DMS114 treated with DMSO at 0.1 percent for 48 hours (cell line): ENCODE data around the gene DMRTB1.

Source experiments
- DNase-seq: peaks from one replicate; lab custom pipeline; 2025; ENCODE audit not compliant: unreplicated experiment; lab: John Stamatoyannopoulos, UW

DMRTB1 gene

DNA sequence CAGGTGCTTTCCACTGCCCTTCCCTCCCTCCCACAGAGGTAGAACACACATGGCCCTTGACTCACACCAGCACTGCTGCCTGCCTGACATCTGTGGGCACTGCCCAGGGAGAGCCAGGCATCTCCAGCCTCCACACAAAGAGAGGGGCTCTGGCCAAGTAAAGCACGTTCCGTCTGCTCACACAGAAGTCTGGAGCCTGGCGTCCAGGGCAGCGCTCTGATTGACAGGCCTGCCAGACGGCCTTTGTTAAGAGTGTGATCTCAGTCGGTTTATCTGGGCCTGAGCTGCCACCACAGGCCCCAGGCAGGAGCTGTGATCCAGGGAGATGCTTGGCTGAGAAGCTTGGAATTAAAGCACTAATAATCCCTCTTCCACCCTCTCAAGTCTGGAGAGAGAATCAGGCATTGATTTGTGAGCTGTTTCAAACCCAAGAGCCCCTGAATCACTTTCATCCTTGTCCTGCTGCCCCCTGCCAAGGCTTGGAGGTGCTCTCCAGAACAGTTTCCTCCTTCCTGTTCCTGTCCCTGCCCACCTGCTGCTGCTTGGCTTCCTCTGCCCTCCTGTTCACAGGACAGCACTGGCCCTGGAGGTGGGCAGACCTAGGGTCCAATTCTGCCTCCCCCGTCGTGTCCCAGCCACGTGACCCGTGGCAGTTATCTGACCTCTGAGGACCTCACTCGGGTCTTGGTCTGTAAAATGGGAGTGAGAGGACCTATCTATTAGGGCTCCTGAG, 3.7 kb downstream of the DMRTB1 start:
- DNase-seq = no peak

DNA sequence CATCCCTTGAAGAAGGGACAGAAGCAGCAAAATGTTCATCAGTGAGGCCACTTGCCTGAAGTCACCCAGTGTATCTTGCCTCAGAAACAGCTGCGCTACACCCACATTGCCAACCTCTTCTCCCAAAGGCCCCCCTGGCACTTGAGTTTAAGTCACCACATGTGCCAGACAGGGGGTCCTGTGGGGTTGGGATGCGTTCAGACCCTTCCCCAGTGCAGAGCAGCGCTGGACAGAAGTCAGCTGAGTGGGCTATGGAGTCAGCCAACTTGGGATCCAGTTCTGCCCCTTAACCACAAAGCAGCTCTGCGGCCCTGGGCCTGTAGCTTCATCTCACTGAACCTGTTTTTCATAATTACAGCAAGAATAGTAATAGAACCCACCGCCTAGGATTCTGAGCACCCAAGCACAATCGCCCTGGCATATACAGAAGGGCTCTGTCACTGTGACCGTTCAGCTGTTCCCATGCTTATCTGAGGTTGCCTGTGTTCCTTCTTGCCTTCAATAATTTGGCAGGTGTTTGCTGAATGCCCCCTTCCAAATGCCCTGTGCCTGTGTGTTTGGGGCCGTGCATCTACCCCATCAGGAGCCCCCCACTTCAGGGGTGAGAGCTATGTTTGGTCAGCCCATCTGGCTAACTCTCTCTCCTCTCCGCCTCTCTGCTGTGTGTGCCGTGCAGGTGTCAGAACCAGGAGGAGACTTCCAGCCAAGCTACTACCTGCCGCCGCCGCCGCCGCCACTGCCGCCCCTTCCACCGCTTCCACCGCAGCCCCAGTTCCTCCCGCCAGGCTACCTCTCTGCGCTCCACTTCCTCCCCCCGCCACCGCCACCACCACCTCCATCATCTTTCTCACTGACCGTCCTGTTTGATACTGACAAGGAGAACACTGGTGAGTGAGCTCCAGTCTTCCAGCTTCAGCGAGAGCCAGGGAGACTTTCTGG, 5.0 kb downstream of the DMRTB1 start:
- DNase-seq = no peak

- no peak for DNase-seq
Observed at GRCh38 chr1:53465023-53465957, 6.1 kb downstream of the DMRTB1 start.

- DNase-seq = no peak
Observed at GRCh38 chr1:53467391-53467790, 8.2 kb downstream of the DMRTB1 start.

- DNase-seq = no peak
Observed at GRCh38 chr1:53468374-53468773, 9.2 kb downstream of the DMRTB1 start.

DNA sequence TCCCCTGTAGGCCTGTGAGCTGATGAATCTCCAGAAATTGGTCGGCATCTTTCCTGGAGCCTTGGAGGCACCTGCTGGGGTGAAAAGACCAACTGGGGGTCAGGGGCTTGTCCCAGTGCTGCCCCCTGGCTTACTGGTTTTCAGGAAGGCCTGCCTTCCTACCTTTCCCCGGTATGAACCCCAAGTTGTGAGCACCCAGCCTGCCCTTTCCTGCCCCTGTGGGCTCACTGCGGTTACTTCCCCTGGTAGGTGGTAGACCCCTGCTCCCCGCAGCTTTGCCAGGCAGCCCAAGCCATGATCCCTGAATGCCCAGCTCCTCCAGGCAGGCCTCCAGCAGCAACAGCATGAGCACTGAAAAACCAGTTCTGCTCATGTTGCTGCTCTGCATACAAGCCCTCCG, 10.2 kb downstream of the DMRTB1 start:
- DNase-seq = no peak

- DNase-seq = no peak
Observed at GRCh38 chr1:53470155-53470554, 11.0 kb downstream of the DMRTB1 start.

GRCh38 chr1:53470584-53470983, 11.4 kb downstream of the DMRTB1 start:
- no peak for DNase-seq

GRCh38 chr1:53471000-53471399, 11.8 kb downstream of the DMRTB1 start:
- no peak for DNase-seq

DNA sequence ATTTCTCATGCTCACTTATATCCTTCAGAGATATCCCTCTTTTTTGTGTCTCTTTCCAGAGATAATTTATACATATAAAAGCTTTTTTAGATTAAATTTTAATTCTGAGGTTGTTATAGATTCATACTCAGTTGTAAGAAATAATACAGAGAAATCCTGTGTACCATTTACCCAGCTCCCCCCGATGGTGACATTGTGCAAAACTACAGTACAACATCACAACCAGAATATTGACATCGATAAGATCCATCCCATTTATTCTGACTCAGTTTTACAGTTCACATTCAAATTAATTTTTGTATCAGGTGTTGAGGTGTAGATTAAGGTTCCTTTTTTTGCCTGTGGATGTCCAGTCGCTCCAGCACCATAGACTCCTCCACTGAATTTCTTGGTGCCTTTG, 14.3 kb downstream of the DMRTB1 start:
- no peak for DNase-seq

DNA sequence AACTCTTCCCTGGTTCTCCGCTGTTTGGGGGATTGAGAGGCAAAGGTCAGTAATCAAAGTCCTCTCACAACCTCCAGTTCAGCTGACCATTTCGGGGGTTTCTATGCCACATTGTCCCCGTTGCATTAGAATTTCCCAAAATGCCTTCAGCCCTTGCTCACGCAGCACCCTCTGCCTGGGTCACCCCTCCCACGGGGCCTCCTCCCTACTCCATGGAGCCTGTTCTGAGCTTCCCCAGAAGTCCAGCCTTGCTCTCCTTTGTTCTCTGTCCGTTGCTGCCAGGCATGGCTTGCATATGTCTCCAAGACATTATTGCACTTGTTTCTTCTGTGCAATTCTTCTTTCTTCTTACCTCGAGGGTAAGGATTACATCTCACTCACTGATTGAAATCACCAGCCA, 16.5 kb downstream of the DMRTB1 start:
- DNase-seq = no peak

GRCh38 chr1:53476579-53476978, 17.4 kb downstream of the DMRTB1 start:
- no peak for DNase-seq

DNA sequence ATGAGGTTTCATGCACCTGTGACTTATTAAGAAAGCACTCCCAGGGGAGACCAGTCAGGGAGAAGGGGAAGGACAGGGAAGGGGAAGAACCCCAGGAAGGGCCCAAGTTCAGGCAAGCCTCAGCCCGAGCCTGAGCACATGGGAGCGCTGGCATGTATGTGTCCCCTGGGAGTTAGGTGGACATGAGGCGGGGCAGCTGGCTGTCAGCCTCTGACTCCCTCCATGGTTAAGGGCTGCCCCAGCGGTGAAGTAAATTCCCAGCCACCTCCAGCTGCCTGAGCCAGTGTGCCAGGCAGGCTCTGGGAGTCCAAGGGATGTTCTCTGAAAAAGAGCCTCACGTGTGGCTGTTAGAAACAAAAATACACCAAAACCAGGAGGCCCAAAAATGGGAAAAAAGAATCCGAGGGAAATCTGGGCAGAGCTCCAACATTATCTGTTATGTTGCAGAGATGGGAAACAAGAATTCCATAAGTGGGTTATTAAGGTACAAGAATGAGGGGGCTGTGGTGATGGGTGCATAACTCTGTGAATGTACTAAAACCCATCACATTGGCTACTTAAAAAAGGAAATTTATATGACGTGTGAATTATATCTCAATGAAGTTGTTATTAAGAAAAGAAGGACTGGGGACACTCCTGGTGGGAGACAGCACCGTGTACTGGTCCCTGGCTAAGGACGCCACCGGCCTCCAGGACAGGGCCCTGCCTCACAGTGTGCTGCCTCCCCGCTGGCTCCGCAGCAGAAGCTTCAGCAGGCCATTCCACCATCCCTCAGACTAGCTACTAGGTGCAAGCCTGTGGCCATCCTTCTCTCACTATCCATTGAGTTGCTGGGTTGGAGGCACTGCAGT, 18.7 kb downstream of the DMRTB1 start:
- no peak for DNase-seq

DNA sequence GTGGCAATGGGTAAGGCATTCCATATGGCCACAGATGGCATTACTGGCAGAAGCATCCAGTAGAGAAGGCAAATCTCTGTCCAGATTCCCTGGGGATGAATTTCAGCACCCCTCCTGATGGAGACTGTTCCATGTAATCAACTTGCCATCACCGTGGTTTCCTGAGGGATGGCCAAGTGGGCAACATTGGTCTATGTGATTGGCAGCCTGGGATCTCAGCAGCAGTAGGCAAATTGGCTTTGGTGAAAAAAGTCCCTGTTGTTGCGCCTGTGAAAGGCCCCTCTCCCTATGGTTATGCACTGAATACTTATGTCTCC, 19.3 kb downstream of the DMRTB1 start:
- DNase-seq = no peak

DNA sequence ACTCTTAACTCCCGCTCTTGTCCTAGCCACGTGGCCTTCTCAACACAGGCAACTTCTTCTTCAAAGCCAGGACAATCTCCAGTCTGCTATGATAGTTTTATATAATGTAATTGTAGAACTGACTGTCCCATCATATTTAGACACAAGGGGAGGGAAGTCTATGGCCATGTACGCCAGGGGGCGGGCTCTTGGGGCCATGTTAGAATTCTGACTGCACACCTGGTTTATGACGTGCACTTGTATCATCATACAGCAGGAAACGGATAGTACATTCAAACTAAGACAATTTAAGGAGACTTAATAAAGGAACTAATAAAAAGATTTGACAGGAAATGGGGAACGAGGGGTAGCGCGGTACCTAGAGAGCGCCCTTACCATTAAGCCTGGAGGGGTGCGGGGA, 21.5 kb downstream of the DMRTB1 start:
- no peak for DNase-seq

GRCh38 chr1:53481456-53481855, 22.3 kb downstream of the DMRTB1 start:
- no peak for DNase-seq

DNA sequence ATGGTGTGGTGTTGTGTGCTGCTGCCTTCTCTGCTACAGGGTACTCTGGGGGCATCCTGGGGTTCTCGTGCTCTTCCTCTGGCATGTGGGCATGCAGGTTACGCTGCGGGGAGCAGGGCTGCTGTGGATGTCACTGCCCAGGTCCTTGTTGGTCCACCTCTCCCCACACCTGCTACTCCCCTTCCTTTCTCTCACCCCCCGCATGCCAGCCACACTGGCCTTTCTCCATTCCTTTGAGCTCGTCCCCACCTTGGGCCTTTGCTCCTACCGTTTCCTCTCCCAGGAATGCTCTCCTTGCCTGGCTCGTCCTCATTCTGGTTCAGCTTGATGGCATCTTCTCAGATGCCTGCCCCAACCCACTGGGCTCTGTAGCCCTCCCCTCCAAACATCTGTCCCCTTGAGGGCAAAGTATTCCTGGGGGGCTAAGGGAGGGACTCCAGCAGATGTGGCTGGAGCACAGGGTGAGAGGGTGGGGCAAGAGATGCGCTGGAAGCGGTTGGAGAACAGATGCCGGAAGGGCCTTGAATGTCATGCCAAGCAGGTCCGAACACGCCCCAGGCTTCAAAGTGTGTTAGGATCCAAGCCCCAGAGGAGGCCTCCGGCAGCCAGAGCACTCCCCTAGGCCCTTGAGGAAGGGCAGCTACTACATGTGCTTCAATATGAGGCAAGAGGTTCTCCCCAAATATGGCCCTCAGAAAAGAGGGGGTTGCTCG, 23.4 kb downstream of the DMRTB1 start:
- DNase-seq = no peak

DNA sequence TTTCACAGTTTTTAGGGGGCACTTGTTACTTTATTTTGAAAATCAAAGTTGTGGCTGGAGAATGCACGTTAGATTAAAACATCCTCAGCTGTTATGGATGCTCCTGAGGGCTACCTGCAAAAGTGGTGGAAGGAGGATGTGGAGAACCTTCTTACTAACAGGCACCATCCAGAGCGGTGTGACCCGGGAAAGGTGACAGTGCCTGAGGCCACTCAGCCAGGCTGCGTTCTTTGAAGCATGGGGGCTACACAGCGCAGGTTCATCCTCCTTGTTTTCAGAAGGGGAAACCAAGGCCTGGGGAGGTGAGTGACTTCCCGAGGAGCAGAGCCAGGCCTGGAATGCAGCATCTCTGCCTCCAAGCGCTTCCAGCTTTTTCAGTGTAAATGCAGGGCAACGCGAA, 24.0 kb downstream of the DMRTB1 start:
- no peak for DNase-seq

GRCh38 chr1:53483656-53484055, 24.5 kb downstream of the DMRTB1 start:
- no peak for DNase-seq
